ENCODE results near the gene CELA2B.
"Not testable (repeated sequence)": the region's sequence is repeated elsewhere in the genome, so short reads cannot be mapped to it uniquely, and the experiment has no call there.

The CELA2B gene

GRCh38 chr1:15465674-15466073, 10.2 kb upstream of the CELA2B start:
- no peak for DNase-seq (ENCODE audit: low spot score)
- ChIA-PET POLR2A (ENCODE audit: low non-redundant PET) (no interaction called here), CTCF (interaction anchor here (0.7 kb wide), 1 partner anchor 292 kb away, joined by 5 read pairs; no protein-coding TSS in a partner anchor)
- H3K27ac ChIP-seq = no peak overlapping the region
- TF ChIP-seq CTCF (conservative IDR thresholded peaks at IDR 0.05; ENCODE audit: low read depth) = no peak

- DNase-seq (ENCODE audit: low spot score); H3K27ac ChIP-seq; POLR2A ChIA-PET (ENCODE audit: low non-redundant PET): not testable (repeated sequence)
- CTCF ChIA-PET = interaction anchor here (0.6 to 0.7 kb wide), 2 partner anchors 23 to 104 kb away, joined by 3 to 5 read pairs; no protein-coding TSS in a partner anchor
Observed at GRCh38 chr1:15466955-15467625, 8.8 kb upstream of the CELA2B start.

GRCh38 chr1:15468145-15468544, 7.8 kb upstream of the CELA2B start:
- H3K27ac ChIP-seq = no peak overlapping the region
- DNase-seq (ENCODE audit: low spot score) = no peak
- no peak for TF ChIP-seq CTCF (conservative IDR thresholded peaks at IDR 0.05; ENCODE audit: low read depth)
- ChIA-PET CTCF (interaction anchor here (0.7 kb wide), 1 partner anchor 103 kb away, joined by 5 read pairs; no protein-coding TSS in a partner anchor), POLR2A (ENCODE audit: low non-redundant PET) (no interaction called here)

GRCh38 chr1:15469361-15469760, 6.5 kb upstream of the CELA2B start:
- H3K27ac ChIP-seq = no peak overlapping the region
- TF ChIP-seq CTCF (conservative IDR thresholded peaks at IDR 0.05; ENCODE audit: low read depth) = no peak
- ChIA-PET CTCF (no interaction called here), POLR2A (ENCODE audit: low non-redundant PET) (no interaction called here)
- DNase-seq (ENCODE audit: low spot score) = no peak

GRCh38 chr1:15469821-15470448, 6.0 kb upstream of the CELA2B start:
- CTCF ChIA-PET; DNase-seq (ENCODE audit: low spot score); H3K27ac ChIP-seq; POLR2A ChIA-PET (ENCODE audit: low non-redundant PET): not testable (repeated sequence)

- DNase-seq (ENCODE audit: low spot score); H3K27ac ChIP-seq; POLR2A ChIA-PET (ENCODE audit: low non-redundant PET): not testable (repeated sequence)
- CTCF ChIA-PET = interaction anchor here (0.7 kb wide), 1 partner anchor 315 kb away, joined by 3 read pairs; no protein-coding TSS in a partner anchor
Observed at GRCh38 chr1:15471067-15471466, 4.8 kb upstream of the CELA2B start.

GRCh38 chr1:15471723-15472122, 4.2 kb upstream of the CELA2B start:
- CTCF ChIA-PET = interaction anchor here (0.8 kb wide), 1 partner anchor 20 kb away, joined by 3 read pairs; no protein-coding TSS in a partner anchor
- H3K27ac ChIP-seq; POLR2A ChIA-PET (ENCODE audit: low non-redundant PET); DNase-seq (ENCODE audit: low spot score): not testable (repeated sequence)

- no peak for DNase-seq (ENCODE audit: low spot score)
- POLR2A ChIA-PET (ENCODE audit: low non-redundant PET) = interaction anchor here (0.5 kb wide), 1 partner anchor 22 kb away, joined by 5 read pairs; no protein-coding TSS in a partner anchor
- no peak for TF ChIP-seq CTCF (conservative IDR thresholded peaks at IDR 0.05; ENCODE audit: low read depth)
- CTCF ChIA-PET = no interaction called here
- H3K27ac ChIP-seq = no peak overlapping the region
Observed at GRCh38 chr1:15472587-15472986, 3.3 kb upstream of the CELA2B start.

Measured in RWPE1 (cell line).